ENCODE results near the gene TPTE.
"Not testable (repeated sequence)": the region's sequence is repeated elsewhere in the genome, so short reads cannot be mapped to it uniquely, and the experiment has no call there.

TPTE gene

GRCh38 chr21:10521091-10521598, at the start of gene TPTE:
TSS of gene TPTE (plus strand) at chr21:10521583. CDS start at chr21:10538724, 17,141 bp downstream.
- no peak for DNase-seq

- not testable (repeated sequence) for DNase-seq
Measured at GRCh38 chr21:10471999-10472398, 49.4 kb upstream of the TPTE start.

- not testable (repeated sequence) for DNase-seq
Measured at GRCh38 chr21:10477794-10478193, 43.6 kb upstream of the TPTE start.

- DNase-seq = not testable (repeated sequence)
Measured at GRCh38 chr21:10479875-10480274, 41.5 kb upstream of the TPTE start.

- not testable (repeated sequence) for DNase-seq
Measured at GRCh38 chr21:10484864-10485263, 36.5 kb upstream of the TPTE start.

GRCh38 chr21:10490453-10490852, 30.9 kb upstream of the TPTE start:
- DNase-seq = not testable (repeated sequence)

- no peak for DNase-seq
Measured at GRCh38 chr21:10511116-10511515, 10.3 kb upstream of the TPTE start.

- DNase-seq = not testable (repeated sequence)
Measured at GRCh38 chr21:10516889-10517288, 4.5 kb upstream of the TPTE start.

- DNase-seq = not testable (repeated sequence)
Measured at GRCh38 chr21:10517904-10518303, 3.5 kb upstream of the TPTE start.

GRCh38 chr21:10521835-10522500, 585 bp downstream of the TPTE start:
- not testable (repeated sequence) for DNase-seq

- no peak for DNase-seq
Measured at GRCh38 chr21:10539956-10540355, 18.6 kb downstream of the TPTE start.

GRCh38 chr21:10544376-10544775, 23.0 kb downstream of the TPTE start:
- DNase-seq = not testable (repeated sequence)

GRCh38 chr21:10547868-10548267, 26.5 kb downstream of the TPTE start:
- DNase-seq = not testable (repeated sequence)

- DNase-seq = not testable (repeated sequence)
Measured at GRCh38 chr21:10548331-10548954, 27.1 kb downstream of the TPTE start.

- DNase-seq = not testable (repeated sequence)
Measured at GRCh38 chr21:10570803-10571202, 49.4 kb downstream of the TPTE start.

- not testable (repeated sequence) for DNase-seq
Measured at GRCh38 chr21:10574531-10575310, 53.3 kb downstream of the TPTE start.

GRCh38 chr21:10575311-10575667, 53.9 kb downstream of the TPTE start:
- DNase-seq = no peak

- DNase-seq = not testable (repeated sequence)
Measured at GRCh38 chr21:10578910-10579309, 57.5 kb downstream of the TPTE start.

GRCh38 chr21:10589115-10589514, 67.7 kb downstream of the TPTE start:
- not testable (repeated sequence) for DNase-seq

- not testable (repeated sequence) for DNase-seq
Measured at GRCh38 chr21:10607074-10607473, 85.7 kb downstream of the TPTE start.

GRCh38 chr21:10614285-10614684, 92.9 kb downstream of the TPTE start:
- not testable (repeated sequence) for DNase-seq

GRCh38 chr21:10616061-10616460, 94.7 kb downstream of the TPTE start:
- DNase-seq = not testable (repeated sequence)

GRCh38 chr21:10616535-10616934, 95.2 kb downstream of the TPTE start:
- DNase-seq = no peak
